ENCODE results near the gene DRD4.
"Not testable (repeated sequence)": the region's sequence is repeated elsewhere in the genome, so short reads cannot be mapped to it uniquely, and the experiment has no call there.

The DRD4 gene

GRCh38 chr11:673866-674265 lies 36.8 kb downstream of the DRD4 start:
- no peak for DNase-seq

DNA sequence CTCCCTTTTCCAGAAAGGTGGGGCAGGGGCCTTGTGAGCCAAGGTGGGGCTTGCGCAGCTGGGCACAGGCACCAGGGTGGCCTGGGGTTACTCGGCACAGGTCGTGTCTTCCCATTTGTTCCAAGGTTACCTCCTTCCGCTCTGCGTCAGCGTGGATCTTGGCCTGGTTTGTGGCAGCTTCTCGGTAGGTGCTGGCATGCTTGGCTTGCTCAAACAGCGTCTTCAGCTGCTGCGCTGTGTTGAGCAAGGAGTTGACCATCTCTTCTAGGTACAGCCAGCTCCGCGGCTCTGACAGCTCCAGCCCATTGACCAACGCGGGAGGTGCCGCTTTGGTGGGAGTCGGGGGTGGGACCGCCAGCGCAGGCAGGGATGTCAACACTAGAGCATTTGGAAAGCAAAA lies 37.3 kb downstream of the DRD4 start:
- DNase-seq: no peak

DNA sequence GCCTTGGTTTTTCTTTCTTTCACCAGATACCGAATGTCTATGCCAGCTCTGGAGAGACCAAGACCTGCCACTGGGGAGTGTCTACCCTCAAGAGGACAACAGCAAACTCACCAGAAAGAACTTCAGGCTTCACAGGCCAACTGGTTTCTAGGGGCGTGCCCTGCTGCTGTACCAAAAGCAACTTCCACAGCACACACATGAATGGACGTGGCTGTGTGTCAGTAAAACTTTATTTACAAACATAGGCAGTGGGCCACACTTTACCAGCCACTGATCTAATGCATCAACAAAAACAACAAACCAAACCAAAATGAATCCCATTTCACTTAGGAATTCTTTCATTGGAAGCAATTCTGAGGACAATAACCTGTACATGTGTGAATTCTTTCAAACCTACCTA lies 41.2 kb downstream of the DRD4 start:
- DNase-seq: no peak

GRCh38 chr11:679271-680207 lies 42.5 kb downstream of the DRD4 start:
- no peak for DNase-seq

DNA sequence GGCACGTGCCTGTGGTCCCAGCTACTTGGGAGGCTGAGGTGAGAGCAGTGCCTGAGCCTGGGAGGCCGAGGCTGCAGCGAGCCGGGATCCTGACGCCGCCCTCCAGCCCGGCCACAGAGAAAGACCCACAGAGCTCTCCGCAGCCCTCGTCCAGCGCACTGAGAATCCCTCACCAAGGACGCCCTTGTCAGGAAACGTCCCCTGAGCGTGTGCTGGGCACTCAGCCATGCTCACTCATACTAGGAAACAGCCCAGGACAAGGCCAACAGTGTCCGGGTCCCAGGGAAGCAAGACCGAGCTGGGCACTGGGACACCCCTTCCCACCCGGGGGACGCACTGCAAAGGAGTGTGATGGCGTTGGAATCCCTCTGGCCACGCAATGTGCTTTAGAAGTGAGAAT lies 43.4 kb downstream of the DRD4 start:
- no peak for DNase-seq

GRCh38 chr11:680970-681369 lies 43.9 kb downstream of the DRD4 start:
- DNase-seq: no peak

DNA sequence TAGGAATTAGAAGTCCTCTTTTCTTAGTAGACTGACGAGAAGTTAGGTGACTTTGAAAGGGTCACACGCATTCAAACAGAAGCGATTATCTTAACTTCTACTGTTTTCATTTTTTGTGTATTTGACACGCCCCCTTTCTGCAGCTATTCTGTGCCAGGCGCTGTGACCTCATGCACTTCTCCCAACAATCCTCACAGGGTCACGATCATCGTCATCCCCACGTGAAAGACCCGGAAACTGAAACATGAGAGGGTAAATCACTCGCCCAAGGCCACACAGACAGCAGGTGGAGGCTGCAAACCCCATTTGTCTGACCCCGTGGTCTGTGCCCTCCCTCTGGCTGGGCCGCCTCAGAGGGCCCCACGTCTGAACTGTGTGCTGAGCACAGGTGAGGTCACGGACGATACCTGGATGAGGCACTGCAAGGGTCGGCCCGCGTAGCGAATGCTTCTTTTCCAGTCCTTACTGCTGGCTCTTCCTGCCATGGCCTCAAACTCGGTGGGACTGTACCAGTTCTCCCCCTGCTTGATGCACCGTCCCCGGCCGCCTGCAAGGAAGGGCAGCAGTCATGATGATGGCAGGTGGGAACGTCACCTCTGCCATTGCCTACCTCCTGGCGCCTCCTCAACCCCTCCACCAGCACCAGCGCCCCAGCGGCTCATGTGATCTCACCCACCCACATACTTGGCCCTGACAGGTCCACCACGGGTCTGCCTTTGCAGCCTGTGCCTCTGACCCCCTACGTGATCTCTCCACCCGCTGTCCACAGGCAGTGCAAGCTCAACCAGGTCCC lies 49.6 kb downstream of the DRD4 start:
- DNase-seq: no peak

DNA sequence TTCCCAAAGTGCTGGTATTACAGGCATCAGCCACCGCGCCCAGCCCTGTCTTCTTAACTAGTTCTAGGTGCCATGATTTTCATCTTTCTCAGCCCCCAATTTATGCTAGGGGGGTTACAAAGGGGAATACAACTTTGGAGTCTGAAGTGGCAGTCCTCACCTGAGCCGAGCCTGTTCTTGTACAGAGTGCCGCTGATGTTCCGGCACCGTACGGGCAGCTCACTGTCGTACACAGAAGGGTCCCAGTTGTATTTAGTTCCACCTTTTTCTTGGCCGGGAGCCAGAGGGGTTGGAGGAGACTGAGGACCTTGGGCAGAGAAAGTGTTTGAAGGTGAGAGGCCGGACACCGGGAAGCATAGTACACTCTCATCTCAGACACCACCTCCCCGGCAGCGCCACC lies 50.7 kb downstream of the DRD4 start:
- DNase-seq: no peak

- no peak for DNase-seq
Observed at GRCh38 chr11:688681-689080, 51.6 kb downstream of the DRD4 start.

- DNase-seq: no peak
Observed at GRCh38 chr11:689625-690024, 52.6 kb downstream of the DRD4 start.

DNA sequence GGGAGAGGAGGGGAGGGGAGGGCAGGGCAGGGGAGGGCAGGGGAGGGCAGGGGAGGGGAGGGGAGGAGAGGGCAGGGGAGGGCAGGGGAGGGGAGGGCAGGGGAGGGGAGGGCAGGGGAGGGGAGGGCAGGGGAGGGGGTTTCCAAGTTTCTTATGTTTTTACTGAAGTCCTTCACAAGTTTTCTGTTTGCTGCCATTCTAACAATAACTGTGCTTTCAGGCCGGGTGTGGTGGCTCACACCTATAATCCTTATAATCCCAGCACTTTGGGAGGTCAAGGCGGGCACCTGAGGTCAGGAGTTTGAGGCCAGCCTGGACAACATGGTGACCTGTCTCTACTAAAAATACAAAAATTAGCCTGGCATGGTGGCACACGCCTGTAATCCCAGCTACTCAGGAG lies 53.2 kb downstream of the DRD4 start:
- not testable (repeated sequence) for DNase-seq
